ENCODE measurements around the gene VPS35L.

GRCh38 chr16:19595043-19595767, 39.7 kb downstream of the VPS35L start:
- no peak for TF ChIP-seq POLR2A (IDR thresholded peaks at IDR 0.05)
- TF ChIP-seq, protein P1, sequence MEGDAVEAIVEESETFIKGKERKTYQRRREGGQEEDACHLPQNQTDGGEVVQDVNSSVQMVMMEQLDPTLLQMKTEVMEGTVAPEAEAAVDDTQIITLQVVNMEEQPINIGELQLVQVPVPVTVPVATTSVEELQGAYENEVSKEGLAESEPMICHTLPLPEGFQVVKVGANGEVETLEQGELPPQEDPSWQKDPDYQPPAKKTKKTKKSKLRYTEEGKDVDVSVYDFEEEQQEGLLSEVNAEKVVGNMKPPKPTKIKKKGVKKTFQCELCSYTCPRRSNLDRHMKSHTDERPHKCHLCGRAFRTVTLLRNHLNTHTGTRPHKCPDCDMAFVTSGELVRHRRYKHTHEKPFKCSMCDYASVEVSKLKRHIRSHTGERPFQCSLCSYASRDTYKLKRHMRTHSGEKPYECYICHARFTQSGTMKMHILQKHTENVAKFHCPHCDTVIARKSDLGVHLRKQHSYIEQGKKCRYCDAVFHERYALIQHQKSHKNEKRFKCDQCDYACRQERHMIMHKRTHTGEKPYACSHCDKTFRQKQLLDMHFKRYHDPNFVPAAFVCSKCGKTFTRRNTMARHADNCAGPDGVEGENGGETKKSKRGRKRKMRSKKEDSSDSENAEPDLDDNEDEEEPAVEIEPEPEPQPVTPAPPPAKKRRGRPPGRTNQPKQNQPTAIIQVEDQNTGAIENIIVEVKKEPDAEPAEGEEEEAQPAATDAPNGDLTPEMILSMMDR (IDR thresholded peaks at IDR 0.05), result no peak

Data from prostate gland (tissue), 2 donors.